ENCODE results near the gene FBP2. TPM values are rescaled to one million over a fixed set of nuclear protein-coding genes. Genes with fewer than 3 reads are reported as not detected.

FBP2 gene
- 0.33 TPM for total RNA-seq
- long read RNA-seq, result 0 reads

GRCh38 chr9:94593459-94594345, at the start of gene FBP2:
FBP2 (minus strand) TSS chr9:94593824; CDS start chr9:94593726, 98 bp downstream.
- H3K27me3 ChIP-seq (ENCODE audit: low read depth), result peaks cover 25% of the 10 kb centered on the region
- H3K36me3 ChIP-seq, result no peaks in the 10 kb centered on the region
- DNase-seq, result no peak
- no peak within 1 kb of the TSS for H3K27ac ChIP-seq (replicated peaks)
- no peaks in the 10 kb centered on the region for H3K4me1 ChIP-seq
- no peak within 1 kb of the TSS for H3K4me3 ChIP-seq
- no peaks in the 10 kb centered on the region for H3K9me3 ChIP-seq (replicated peaks)
- intact Hi-C loops (cut with micrococcal nuclease), result no loop called here
- TF ChIP-seq, protein P1, sequence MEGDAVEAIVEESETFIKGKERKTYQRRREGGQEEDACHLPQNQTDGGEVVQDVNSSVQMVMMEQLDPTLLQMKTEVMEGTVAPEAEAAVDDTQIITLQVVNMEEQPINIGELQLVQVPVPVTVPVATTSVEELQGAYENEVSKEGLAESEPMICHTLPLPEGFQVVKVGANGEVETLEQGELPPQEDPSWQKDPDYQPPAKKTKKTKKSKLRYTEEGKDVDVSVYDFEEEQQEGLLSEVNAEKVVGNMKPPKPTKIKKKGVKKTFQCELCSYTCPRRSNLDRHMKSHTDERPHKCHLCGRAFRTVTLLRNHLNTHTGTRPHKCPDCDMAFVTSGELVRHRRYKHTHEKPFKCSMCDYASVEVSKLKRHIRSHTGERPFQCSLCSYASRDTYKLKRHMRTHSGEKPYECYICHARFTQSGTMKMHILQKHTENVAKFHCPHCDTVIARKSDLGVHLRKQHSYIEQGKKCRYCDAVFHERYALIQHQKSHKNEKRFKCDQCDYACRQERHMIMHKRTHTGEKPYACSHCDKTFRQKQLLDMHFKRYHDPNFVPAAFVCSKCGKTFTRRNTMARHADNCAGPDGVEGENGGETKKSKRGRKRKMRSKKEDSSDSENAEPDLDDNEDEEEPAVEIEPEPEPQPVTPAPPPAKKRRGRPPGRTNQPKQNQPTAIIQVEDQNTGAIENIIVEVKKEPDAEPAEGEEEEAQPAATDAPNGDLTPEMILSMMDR (IDR thresholded peaks at IDR 0.05; ENCODE audit: borderline replicate concordance), result no peak

GRCh38 chr9:94643176-94643575, 49.6 kb upstream of the FBP2 start:
- H3K4me3 ChIP-seq, result no peak overlapping the region
- H3K4me1 ChIP-seq, result peaks cover 24% of the 10 kb centered on the region
- DNase-seq, result no peak
- TF ChIP-seq, protein P1 (IDR thresholded peaks at IDR 0.05; ENCODE audit: borderline replicate concordance), result no peak
- H3K27me3 ChIP-seq (ENCODE audit: low read depth), result peaks cover 16% of the 10 kb centered on the region
- no peaks in the 10 kb centered on the region for H3K36me3 ChIP-seq
- H3K27ac ChIP-seq (replicated peaks), result no peak overlapping the region
- intact Hi-C loops (cut with micrococcal nuclease), result no loop called here
- H3K9me3 ChIP-seq (replicated peaks), result no peaks in the 10 kb centered on the region

DNA sequence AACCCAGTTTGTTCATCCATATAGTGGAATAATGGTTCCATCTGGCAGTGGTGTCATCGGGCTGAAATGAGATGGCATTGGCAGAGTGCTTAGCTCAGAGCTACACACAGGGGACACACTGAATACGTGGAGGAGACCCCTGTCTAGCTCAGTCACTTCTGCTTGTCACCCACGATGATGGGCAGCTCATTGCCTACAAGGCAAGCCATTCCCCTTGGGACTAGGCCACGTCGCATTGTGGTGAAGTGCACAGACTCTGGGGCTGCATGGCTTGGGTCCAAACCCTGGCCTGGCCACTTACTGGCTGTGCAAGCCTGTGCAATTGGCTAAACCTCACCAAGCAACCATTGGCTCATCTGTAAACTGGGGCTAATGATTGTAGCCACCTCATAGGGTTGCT, 48.9 kb upstream of the FBP2 start:
- DNase-seq, result no peak
- Histone ChIP-seq H3K4me1 (peaks cover 24% of the 10 kb centered on the region), H3K27me3 (ENCODE audit: low read depth) (peaks cover 23% of the 10 kb centered on the region), H3K9me3 (replicated peaks) (no peaks in the 10 kb centered on the region), H3K36me3 (no peaks in the 10 kb centered on the region), H3K27ac (replicated peaks) (no peak overlapping the region), H3K4me3 (no peak overlapping the region)
- TF ChIP-seq, protein P1 (IDR thresholded peaks at IDR 0.05; ENCODE audit: borderline replicate concordance), result no peak
- intact Hi-C loops (cut with micrococcal nuclease), result no loop called here

DNA sequence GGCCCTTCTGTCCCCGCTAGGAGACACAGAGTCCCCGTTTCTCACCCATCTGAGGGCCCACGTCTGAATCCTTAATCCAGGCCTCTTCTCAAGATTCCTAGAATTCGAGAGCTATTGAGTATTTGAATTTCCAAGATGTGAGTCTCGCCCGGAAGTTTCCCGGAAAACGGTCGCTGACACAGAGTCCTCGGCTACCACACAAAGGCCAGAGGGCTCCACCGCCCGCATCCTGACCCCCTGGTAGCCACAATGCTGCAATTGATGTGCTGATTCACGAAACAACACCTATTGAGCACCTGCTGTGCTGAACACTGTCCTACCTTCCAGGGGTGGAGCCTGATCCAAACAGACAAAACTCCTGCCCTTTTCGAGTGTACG, 46.4 kb upstream of the FBP2 start:
- H3K4me1 ChIP-seq, result peaks cover 22% of the 10 kb centered on the region
- H3K9me3 ChIP-seq (replicated peaks), result no peaks in the 10 kb centered on the region
- DNase-seq, result no peak
- TF ChIP-seq, protein P1 (IDR thresholded peaks at IDR 0.05; ENCODE audit: borderline replicate concordance), result no peak
- peak overlapping the region; percentile 78 for H3K4me3 ChIP-seq
- no peaks in the 10 kb centered on the region for H3K36me3 ChIP-seq
- peaks cover 29% of the 10 kb centered on the region for H3K27me3 ChIP-seq (ENCODE audit: low read depth)
- H3K27ac ChIP-seq (replicated peaks), result no peak overlapping the region
- intact Hi-C loops (cut with micrococcal nuclease), result no loop called here

- H3K27me3 ChIP-seq (ENCODE audit: low read depth), result peaks cover 33% of the 10 kb centered on the region
- DNase-seq, result peak; percentile 41
- TF ChIP-seq, protein P1 (IDR thresholded peaks at IDR 0.05; ENCODE audit: borderline replicate concordance), result no peak
- no peak within 1 kb of the TSS for H3K27ac ChIP-seq (replicated peaks)
- intact Hi-C loops (cut with micrococcal nuclease), result no loop called here
- no peaks in the 10 kb centered on the region for H3K36me3 ChIP-seq
- peak within 1 kb of the TSS; percentile 78 for H3K4me3 ChIP-seq
- H3K4me1 ChIP-seq, result peaks cover 16% of the 10 kb centered on the region
- H3K9me3 ChIP-seq (replicated peaks), result no peaks in the 10 kb centered on the region
Observed at GRCh38 chr9:94639061-94639998, 45.7 kb upstream of the FBP2 start, which contains the start of gene FBP1. FBP1 (minus strand) TSS chr9:94639518; CDS start chr9:94639310, 208 bp downstream.

Data from left ventricle myocardium inferior (tissue), 1 donor.